H1 (cell line): ENCODE data around the gene COX14. TPM values are rescaled to one million over a fixed set of nuclear protein-coding genes. Genes with fewer than 3 reads are reported as not detected.

Experiments
- MAFK ChIP-seq: IDR thresholded peaks from 2 replicates; pipeline ENCODE4 v1.6.1; 2012; ENCODE audit warnings: low read depth, mild to moderate bottlenecking, improper control_type of control experiment, low read length
- TEAD4 ChIP-seq: IDR thresholded peaks from 2 replicates; pipeline ENCODE4 v1.6.1; 2012; ENCODE audit warnings: low read depth, low read length, inconsistent platforms, mixed read lengths
- ZNF274 ChIP-seq: IDR thresholded peaks from 2 replicates; pipeline ENCODE4 v1.7.0; 2012; ENCODE audit warnings: low read length, borderline replicate concordance; ENCODE audit errors: extremely low read depth
- polyA plus RNA-seq, 7 experiments: library from polyadenylated mRNA; depleted of rRNA in 3 of 7; stranded (reverse) in 5 of 7; unstranded in 2 of 7; fragments of >200 nt in 5 of 7; fragments of 200-250 nt in 2 of 7; gene quantifications; 1 replicate in 5 of 7; 2 replicates in 1 of 7; 4 replicates in 1 of 7; pipeline versions ENCODE4 v1.2.1 to v1.2.3, GENCODE V29; 2011 to 2013; ENCODE audit warnings: missing spikeins in 2 of 7, mixed read lengths in 2 of 7
- total RNA-seq: library from RNA; stranded (reverse); fragmentation: NEBNext Ultra II Directional; extraction: Animal tissue kit (Norgen Biotek cat#: 25700); gene quantifications from 2 replicates; pipeline ENCODE4 v1.2.1, GENCODE V29; 2021
- TF ChIP-seq, protein P1 (sequence below), 3 experiments: IDR thresholded peaks; 1 replicate in 2 of 3; 2 replicates in 1 of 3; pipeline versions ENCODE4 v1.5.1 to v1.6.1; 2011; ENCODE audit warnings: low read length in 3 of 3, mild to moderate bottlenecking in 3 of 3, inconsistent platforms in 2 of 3, low read depth in 1 of 3, moderate library complexity in 1 of 3; ENCODE audit not compliant: insufficient read depth in 1 of 3; ENCODE audit errors: control extremely low read depth in 1 of 3
- TF ChIP-seq, protein P2 (sequence below): IDR thresholded peaks from 2 replicates; pipeline ENCODE4 v1.6.1; 2011; ENCODE audit warnings: low read length, improper control_type of control experiment

COX14 gene
- total and polyA plus RNA-seq, 2 of the 8 experiments (the other 6 are each of a cell fraction or from before 2014, with no cell fraction given): 40.1 to 102 TPM

DNA sequence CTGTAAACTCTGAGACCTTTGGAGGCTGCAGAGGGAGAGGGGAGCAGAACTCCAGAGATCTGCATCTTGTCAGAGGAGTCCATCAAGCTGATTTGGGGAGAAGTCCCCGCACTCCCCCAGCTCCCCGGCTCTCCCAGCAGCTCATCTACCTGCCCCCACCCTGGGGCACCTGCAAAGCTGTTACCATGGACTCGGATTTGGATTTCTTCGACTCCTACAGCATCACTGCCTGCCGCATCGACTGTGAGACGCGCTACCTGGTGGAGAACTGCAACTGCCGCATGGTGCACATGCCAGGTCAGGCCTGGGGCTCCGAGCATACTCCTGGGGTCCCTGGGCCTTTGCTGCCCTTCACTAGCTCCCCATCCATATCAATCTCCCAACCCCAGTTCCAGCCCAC lies 33.8 kb upstream of the COX14 start (continued):
- TF ChIP-seq, protein P1, sequence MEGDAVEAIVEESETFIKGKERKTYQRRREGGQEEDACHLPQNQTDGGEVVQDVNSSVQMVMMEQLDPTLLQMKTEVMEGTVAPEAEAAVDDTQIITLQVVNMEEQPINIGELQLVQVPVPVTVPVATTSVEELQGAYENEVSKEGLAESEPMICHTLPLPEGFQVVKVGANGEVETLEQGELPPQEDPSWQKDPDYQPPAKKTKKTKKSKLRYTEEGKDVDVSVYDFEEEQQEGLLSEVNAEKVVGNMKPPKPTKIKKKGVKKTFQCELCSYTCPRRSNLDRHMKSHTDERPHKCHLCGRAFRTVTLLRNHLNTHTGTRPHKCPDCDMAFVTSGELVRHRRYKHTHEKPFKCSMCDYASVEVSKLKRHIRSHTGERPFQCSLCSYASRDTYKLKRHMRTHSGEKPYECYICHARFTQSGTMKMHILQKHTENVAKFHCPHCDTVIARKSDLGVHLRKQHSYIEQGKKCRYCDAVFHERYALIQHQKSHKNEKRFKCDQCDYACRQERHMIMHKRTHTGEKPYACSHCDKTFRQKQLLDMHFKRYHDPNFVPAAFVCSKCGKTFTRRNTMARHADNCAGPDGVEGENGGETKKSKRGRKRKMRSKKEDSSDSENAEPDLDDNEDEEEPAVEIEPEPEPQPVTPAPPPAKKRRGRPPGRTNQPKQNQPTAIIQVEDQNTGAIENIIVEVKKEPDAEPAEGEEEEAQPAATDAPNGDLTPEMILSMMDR (IDR thresholded peaks at IDR 0.05; ENCODE audit: control extremely low read depth in 1 of 3, insufficient read depth in 1 of 3, low read depth in 1 of 3, low read length in 3 of 3): no peak
- TF ChIP-seq TEAD4 (no peak), ZNF274 (no peak), MAFK (no peak)
- TF ChIP-seq, protein P2, sequence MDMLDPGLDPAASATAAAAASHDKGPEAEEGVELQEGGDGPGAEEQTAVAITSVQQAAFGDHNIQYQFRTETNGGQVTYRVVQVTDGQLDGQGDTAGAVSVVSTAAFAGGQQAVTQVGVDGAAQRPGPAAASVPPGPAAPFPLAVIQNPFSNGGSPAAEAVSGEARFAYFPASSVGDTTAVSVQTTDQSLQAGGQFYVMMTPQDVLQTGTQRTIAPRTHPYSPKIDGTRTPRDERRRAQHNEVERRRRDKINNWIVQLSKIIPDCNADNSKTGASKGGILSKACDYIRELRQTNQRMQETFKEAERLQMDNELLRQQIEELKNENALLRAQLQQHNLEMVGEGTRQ: no peak
- TF ChIP-seq, all 59 proteins: peak for 0
